PC-3 (cell line): ENCODE results near the gene EDN3. TPM values are rescaled to one million over a fixed set of nuclear protein-coding genes. Genes with fewer than 3 reads are reported as not detected.

Experiments used
- ATAC-seq: fragments of 200-7000 bp; cut with Tn5 transposase; 2 replicates; pipeline ENCODE4 v1.9.1; 2020; ENCODE audit warnings: mild to moderate bottlenecking, moderate library complexity
- BruUV-seq: library from RNA; stranded (reverse); fragments of 400-500 nt; replicated peaks from 2 replicates; lab custom pipeline; 2021; lab: Mats Ljungman, UMichigan
- CTCF ChIA-PET: fragments of 300-600 bp; sonication (Branson Sonifier 250); formaldehyde crosslinking; loops from one replicate; lab custom pipeline; 2022; ENCODE audit warnings: antibody characterized with exemption; lab: Charles Lee
- POLR2A ChIA-PET: fragments of 300-600 bp; sonication (Branson Sonifier 250); formaldehyde crosslinking; loops from one replicate; lab custom pipeline; 2022; ENCODE audit warnings: antibody characterized with exemption; ENCODE audit not compliant: unreplicated experiment; lab: Charles Lee
- DNase-seq: peaks from one replicate; pipeline ENCODE4 v3.0.0-alpha.2; 2015
- H2AFZ ChIP-seq: fragments of 300-600 bp; sonication (generic); 2 replicates; pipeline ENCODE4 v1.6.0; 2016; ENCODE audit warnings: antibody characterized with exemption, low read length
- H3F3A ChIP-seq: fragments of 300-600 bp; sonication (generic); one replicate; pipeline ENCODE4 v1.6.0; 2017; ENCODE audit warnings: antibody characterized with exemption, low read length, control low read depth, mild to moderate bottlenecking; ENCODE audit not compliant: unreplicated experiment
- H3K27ac ChIP-seq: fragments of 300-600 bp; sonication (generic); 2 replicates; pipeline ENCODE4 v1.5.1; 2016; ENCODE audit warnings: mild to moderate bottlenecking, low read length
- H3K27me3 ChIP-seq: fragments of 300-600 bp; sonication (generic); 2 replicates; pipeline ENCODE4 v1.6.1; 2016; ENCODE audit warnings: low read length, mixed read lengths
- H3K36me3 ChIP-seq: fragments of 300-600 bp; sonication (generic); 2 replicates; pipeline ENCODE4 v1.6.1; 2016; ENCODE audit warnings: low read depth, mixed run types, low read length, mixed read lengths
- H3K4me1 ChIP-seq: fragments of 300-600 bp; sonication (generic); 2 replicates; pipeline ENCODE4 v1.5.1; 2016; ENCODE audit warnings: low read length; ENCODE audit not compliant: insufficient read depth
- H3K4me2 ChIP-seq: fragments of 300-600 bp; sonication (generic); 2 replicates; pipeline ENCODE4 v1.6.0; 2016; ENCODE audit warnings: low read length
- H3K4me3 ChIP-seq: fragments of 300-600 bp; sonication (generic); 2 replicates; pipeline ENCODE4 v1.5.1; 2016; ENCODE audit warnings: mild to moderate bottlenecking, low read length, mixed read lengths
- H3K79me2 ChIP-seq: fragments of 300-600 bp; sonication (generic); 2 replicates; pipeline ENCODE4 v1.6.1; 2017; ENCODE audit warnings: low read length, mixed read lengths
- H3K9ac ChIP-seq: fragments of 300-600 bp; sonication (generic); 2 replicates; pipeline ENCODE4 v1.6.0; 2016; ENCODE audit warnings: mild to moderate bottlenecking, low read length
- H3K9me2 ChIP-seq: fragments of 300-600 bp; sonication (generic); replicated peaks from 2 replicates; pipeline ENCODE4 v1.6.1; 2016; ENCODE audit warnings: mixed run types, low read length, mixed read lengths
- H3K9me3 ChIP-seq: fragments of 300-600 bp; sonication (generic); 2 replicates; pipeline ENCODE4 v1.6.1; 2016; ENCODE audit warnings: low read length, mixed read lengths
- H4K20me1 ChIP-seq: fragments of 300-600 bp; sonication (generic); 2 replicates; pipeline ENCODE4 v1.6.1; 2016; ENCODE audit warnings: low read length, mixed read lengths
- EZH2 ChIP-seq: fragments of 300-600 bp; sonication (generic); IDR thresholded peaks from one replicate; pipeline ENCODE4 v1.6.1; 2017; ENCODE audit warnings: antibody characterized with exemption, mild to moderate bottlenecking, low read length; ENCODE audit not compliant: unreplicated experiment
- EZH2phosphoT487 ChIP-seq: fragments of 300-600 bp; sonication (generic); IDR thresholded peaks from 2 replicates; pipeline ENCODE4 v1.6.1; 2018; ENCODE audit warnings: mild to moderate bottlenecking, antibody characterized with exemption, low read length, borderline replicate concordance
- intact Hi-C: fragments of 100-400 bp; cut with micrococcal nuclease; formaldehyde crosslinking; loops from 2 replicates; pipeline ENCODE4 v1.9.0; 2023
- total RNA-seq: library from RNA; depleted of rRNA; stranded (reverse); fragments of >200 nt; gene quantifications from 2 replicates; pipeline ENCODE4 v1.2.3, GENCODE V29; 2014
- TF ChIP-seq, protein P1 (sequence below): fragments of 300-600 bp; sonication (generic); conservative IDR thresholded peaks from 2 replicates; pipeline ENCODE4 v1.5.1; 2017; ENCODE audit warnings: antibody characterized with exemption, low read depth, mild to moderate bottlenecking, low read length

Gene EDN3
- total RNA-seq, 1 experiment from 2014 or later: not detected

DNA sequence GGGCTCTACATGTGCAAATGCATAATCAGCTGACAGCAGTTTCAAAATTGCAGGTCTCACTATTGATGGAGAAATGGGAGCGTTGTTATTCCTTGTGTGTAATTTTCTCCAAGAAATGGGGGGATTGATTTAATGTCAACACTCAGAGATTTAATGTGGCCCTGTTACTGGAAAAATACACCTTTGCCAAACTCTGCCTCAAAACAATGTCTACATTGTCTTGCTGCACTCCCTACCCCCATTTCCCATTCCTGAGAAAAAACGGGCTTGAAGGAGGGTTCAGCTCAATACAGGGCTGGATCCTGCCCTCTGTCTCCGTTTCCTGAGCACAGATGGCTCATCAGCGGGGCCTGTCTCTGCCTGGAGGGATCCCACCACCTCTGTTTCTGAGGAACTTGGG is 18.4 kb downstream of the EDN3 start:
- BruUV-seq: no TSS peak
- H3K4me2 ChIP-seq: no peak overlapping the region
- no peak for ATAC-seq
- no peaks in the 10 kb centered on the region for H3K4me1 ChIP-seq
- H3K36me3 ChIP-seq: no peaks in the 10 kb centered on the region
- no peak overlapping the region for H3K9ac ChIP-seq
- H3K9me3 ChIP-seq: no peaks in the 10 kb centered on the region
- H3K27ac ChIP-seq: no peak overlapping the region
- ChIA-PET POLR2A (no interaction called here), CTCF (interaction anchor here (0.5 kb wide), 1 partner anchor 471 kb away, joined by 3 read pairs; no protein-coding TSS in a partner anchor)
- H3F3A ChIP-seq: no peaks in the 10 kb centered on the region
- no peak for TF ChIP-seq EZH2
- TF ChIP-seq, protein P1, sequence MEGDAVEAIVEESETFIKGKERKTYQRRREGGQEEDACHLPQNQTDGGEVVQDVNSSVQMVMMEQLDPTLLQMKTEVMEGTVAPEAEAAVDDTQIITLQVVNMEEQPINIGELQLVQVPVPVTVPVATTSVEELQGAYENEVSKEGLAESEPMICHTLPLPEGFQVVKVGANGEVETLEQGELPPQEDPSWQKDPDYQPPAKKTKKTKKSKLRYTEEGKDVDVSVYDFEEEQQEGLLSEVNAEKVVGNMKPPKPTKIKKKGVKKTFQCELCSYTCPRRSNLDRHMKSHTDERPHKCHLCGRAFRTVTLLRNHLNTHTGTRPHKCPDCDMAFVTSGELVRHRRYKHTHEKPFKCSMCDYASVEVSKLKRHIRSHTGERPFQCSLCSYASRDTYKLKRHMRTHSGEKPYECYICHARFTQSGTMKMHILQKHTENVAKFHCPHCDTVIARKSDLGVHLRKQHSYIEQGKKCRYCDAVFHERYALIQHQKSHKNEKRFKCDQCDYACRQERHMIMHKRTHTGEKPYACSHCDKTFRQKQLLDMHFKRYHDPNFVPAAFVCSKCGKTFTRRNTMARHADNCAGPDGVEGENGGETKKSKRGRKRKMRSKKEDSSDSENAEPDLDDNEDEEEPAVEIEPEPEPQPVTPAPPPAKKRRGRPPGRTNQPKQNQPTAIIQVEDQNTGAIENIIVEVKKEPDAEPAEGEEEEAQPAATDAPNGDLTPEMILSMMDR: no peak
- no peak for TF ChIP-seq EZH2phosphoT487
- peaks cover 97% of the 10 kb centered on the region for H3K27me3 ChIP-seq
- H4K20me1 ChIP-seq: no peaks in the 10 kb centered on the region
- no peaks in the 10 kb centered on the region for H3K79me2 ChIP-seq
- intact Hi-C loops: no loop called here
- no peak overlapping the region for H3K4me3 ChIP-seq
- H2AFZ ChIP-seq: no peak overlapping the region
- DNase-seq: no peak
- no peaks in the 10 kb centered on the region for H3K9me2 ChIP-seq

DNA sequence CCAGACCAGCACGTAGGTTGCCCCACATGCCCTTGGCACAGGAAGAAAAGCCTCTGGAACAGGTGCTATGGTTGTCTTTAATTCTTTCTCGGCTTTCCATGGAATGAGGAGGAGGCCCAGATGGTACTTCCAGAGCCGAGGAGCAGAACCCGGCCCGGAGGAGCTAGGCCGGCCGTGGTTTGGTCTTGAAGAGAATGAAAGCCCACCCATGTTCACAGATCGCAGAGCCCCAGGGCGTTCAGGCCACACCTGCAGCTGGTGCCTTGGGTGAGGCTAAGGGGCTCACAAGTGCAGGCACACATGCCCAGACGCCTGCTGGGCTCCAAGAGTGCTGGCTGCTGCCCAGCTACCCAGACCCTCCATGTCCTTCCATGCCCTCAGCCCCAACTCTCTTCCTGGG is 20.0 kb downstream of the EDN3 start:
- H4K20me1 ChIP-seq: no peaks in the 10 kb centered on the region
- no peak overlapping the region for H3K9ac ChIP-seq
- no peaks in the 10 kb centered on the region for H3K9me3 ChIP-seq
- no peak overlapping the region for H3K4me2 ChIP-seq
- no peak overlapping the region for H3K4me3 ChIP-seq
- H3K36me3 ChIP-seq: no peaks in the 10 kb centered on the region
- H3K27me3 ChIP-seq: peaks cover 97% of the 10 kb centered on the region
- H2AFZ ChIP-seq: no peak overlapping the region
- H3K27ac ChIP-seq: no peak overlapping the region
- H3F3A ChIP-seq: no peaks in the 10 kb centered on the region
- intact Hi-C loops: no loop called here
- H3K9me2 ChIP-seq: no peaks in the 10 kb centered on the region
- DNase-seq: no peak
- CTCF ChIA-PET: no interaction called here
- BruUV-seq: no TSS peak
- no peak for ATAC-seq
- H3K4me1 ChIP-seq: no peaks in the 10 kb centered on the region
- POLR2A ChIA-PET: no interaction called here
- no peak for TF ChIP-seq EZH2phosphoT487
- no peak for TF ChIP-seq EZH2
- TF ChIP-seq, protein P1: no peak
- no peaks in the 10 kb centered on the region for H3K79me2 ChIP-seq

DNA sequence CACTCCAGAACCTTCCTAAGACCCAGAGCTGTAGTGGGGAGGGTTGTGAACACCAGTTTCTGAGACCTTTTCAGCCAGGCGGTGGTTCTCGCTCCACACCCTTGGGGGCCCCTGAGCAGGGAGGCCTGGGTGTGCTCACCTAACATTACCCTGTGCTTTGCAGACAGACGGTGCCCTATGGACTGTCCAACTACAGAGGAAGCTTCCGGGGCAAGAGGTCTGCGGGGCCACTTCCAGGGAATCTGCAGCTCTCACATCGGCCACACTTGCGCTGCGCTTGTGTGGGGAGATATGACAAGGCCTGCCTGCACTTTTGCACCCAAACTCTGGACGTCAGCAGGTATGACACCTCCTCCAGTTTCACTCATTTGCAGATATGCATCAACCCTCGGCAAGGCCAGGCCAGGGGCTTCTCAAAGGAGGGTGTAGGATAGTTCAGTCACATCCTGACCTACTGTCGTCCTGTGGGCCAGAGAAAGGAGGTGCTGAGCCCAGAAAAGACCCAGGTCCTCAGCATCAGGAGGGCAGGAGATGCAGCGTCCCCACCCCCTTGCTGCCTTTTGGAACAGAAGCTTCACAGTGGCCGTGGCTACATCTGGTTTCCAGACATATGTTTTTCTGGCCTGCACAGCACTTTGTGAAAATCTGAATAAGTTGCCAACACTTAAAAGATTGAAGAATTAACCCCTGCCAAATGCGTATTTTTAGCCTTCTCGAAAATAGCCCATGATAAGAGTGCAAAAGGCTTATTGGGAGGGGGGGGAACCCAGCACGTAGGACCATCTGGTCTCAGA is 20.6 kb downstream of the EDN3 start:
- no peak overlapping the region for H2AFZ ChIP-seq
- no TSS peak for BruUV-seq
- no peak overlapping the region for H3K27ac ChIP-seq
- ATAC-seq (no peak), DNase-seq (no peak)
- CTCF ChIA-PET: no interaction called here
- no peaks in the 10 kb centered on the region for H3K4me1 ChIP-seq
- no peaks in the 10 kb centered on the region for H3K9me3 ChIP-seq
- no peaks in the 10 kb centered on the region for H3K79me2 ChIP-seq
- POLR2A ChIA-PET: no interaction called here
- TF ChIP-seq EZH2: no peak
- TF ChIP-seq, protein P1: no peak
- TF ChIP-seq EZH2phosphoT487: no peak
- H3K9ac ChIP-seq: no peak overlapping the region
- H4K20me1 ChIP-seq: no peaks in the 10 kb centered on the region
- peaks cover 97% of the 10 kb centered on the region for H3K27me3 ChIP-seq
- H3K4me3 ChIP-seq: no peak overlapping the region
- intact Hi-C loops: no loop called here
- no peaks in the 10 kb centered on the region for H3K9me2 ChIP-seq
- no peaks in the 10 kb centered on the region for H3F3A ChIP-seq
- no peak overlapping the region for H3K4me2 ChIP-seq
- H3K36me3 ChIP-seq: no peaks in the 10 kb centered on the region
